HL-60 (cell line): ENCODE measurements around the gene ZNF512B.

Source experiments
- CTCF ChIP-seq: IDR thresholded peaks from one replicate; pipeline ENCODE4 v1.5.1; 2011; ENCODE audit warnings: low read length, control low read depth, inconsistent platforms; ENCODE audit not compliant: insufficient read depth
- POLR2AphosphoS5 ChIP-seq: IDR thresholded peaks from 2 replicates; pipeline ENCODE4 v1.6.1; 2012; ENCODE audit warnings: low read depth
- REST ChIP-seq: IDR thresholded peaks from 2 replicates; pipeline ENCODE4 v1.6.1; 2012; ENCODE audit warnings: low read depth; ENCODE audit not compliant: insufficient replicate concordance

- TF ChIP-seq CTCF, result no peak
- TF ChIP-seq POLR2AphosphoS5, result no peak; the same call in 1 of the 2 replicates
- TF ChIP-seq REST, result no peak
Observed at GRCh38 chr20:63946986-63947637, 22.6 kb downstream of the ZNF512B start.
